GM12873 (cell line): Measurements from ENCODE around the gene TUBA4A.
A peak's percentile ranks its signal among the peaks of the same experiment; 100 is the strongest.

Source experiments
- CTCF ChIP-seq: IDR thresholded peaks from 2 replicates; pipeline ENCODE4 v1.5.1; 2012; ENCODE audit warnings: low read depth, mild to moderate bottlenecking, moderate library complexity, low read length, control low read depth; ENCODE audit not compliant: insufficient read depth; ENCODE audit errors: missing control alignments

TUBA4A gene

DNA sequence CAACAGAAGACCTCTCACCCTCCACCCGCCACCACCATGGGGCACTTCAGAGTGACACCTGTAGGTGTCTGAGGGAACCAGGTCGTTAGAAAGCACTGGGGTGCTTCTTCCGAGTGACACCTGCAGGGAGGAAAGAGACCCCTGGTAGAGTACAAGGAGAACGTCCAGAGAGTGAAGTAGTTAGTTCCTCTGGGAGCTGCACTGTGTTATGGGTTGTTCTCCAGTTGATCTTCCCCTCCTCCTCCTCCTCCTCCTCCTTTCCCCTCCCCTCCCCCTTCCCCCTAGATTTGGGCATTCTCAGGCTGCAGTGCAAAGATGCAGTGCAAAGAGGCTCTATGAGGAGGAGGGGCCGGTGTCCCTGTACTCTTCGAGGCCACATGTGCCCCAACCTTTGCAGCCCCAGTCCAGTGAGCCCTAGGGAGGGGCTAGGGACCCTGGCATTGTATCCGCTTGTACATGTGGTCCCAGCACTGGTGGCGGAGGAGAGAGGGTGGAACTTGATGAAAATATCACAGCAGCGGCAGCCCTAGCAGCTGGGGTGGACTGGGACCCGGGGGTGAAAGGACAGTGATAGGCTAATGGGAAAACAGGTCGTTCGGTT lies 26.3 kb upstream of the TUBA4A start:
- peak; percentile 47 for TF ChIP-seq CTCF

GRCh38 chr2:219279151-219279915 lies 25.6 kb upstream of the TUBA4A start, which contains the start of gene DNAJB2:
Gene DNAJB2 (plus strand): TSS chr2:219279366. CDS start chr2:219279834, 468 bp downstream.
- no peak for TF ChIP-seq CTCF

DNA sequence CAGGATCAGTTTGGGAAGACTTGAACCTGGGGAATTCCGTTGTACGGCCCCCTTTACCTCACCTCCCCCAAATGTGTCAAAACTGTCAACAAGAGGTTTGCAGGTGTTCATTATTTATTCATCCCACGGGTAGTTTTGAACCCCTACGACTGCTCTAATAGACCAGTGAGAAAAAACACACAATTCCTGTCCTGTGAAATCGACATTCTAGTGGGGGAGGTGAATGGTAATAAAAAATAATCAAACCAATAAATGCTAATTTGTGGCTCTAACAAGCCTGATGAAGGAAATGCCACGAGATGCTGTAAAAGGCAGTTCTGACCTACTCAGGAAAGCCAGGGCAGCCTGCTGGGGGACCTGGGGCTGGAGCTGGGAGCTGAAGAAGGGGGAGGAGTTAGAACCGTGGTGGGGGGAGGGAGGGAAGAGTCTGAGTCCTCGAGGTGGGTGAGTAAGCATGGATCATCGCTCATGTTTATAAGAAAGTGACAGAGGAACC lies 25.0 kb upstream of the TUBA4A start:
- no peak for TF ChIP-seq CTCF

GRCh38 chr2:219277703-219278654 lies 24.3 kb upstream of the TUBA4A start:
- peak; percentile 99 for TF ChIP-seq CTCF

DNA sequence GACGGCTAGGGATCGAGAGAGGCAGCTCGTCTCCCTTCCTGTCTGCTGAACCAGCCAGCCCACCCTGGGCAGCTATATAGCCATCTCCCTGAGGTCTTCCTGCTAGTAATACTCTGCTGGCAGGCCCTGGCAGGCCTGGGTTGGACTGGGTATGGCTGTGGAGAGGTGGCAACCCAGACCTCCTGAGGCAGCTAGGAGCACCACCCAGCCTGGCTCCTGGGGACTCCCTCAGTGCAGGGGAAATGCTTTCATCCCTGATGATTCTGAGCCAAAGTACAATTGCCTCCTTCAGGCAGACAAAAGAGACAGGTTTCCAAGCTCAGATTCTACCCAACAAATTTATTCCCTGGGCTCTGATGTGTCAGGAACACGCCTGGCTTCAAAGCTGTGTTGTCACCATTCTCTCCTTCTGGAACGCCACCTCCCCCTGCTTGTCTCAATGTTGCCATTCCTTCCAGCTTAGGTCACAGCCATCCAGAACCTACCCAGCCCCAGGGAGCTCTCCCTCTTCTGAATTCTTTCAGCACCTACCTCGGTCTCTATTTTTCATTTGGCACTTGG lies 20.7 kb upstream of the TUBA4A start:
- TF ChIP-seq CTCF, result no peak

- TF ChIP-seq CTCF, result no peak
These were observed 20.2 kb upstream of the TUBA4A start for GRCh38 chr2:219273937-219274336.
